Measurements from ENCODE around the gene SLC9A9. TPM values are rescaled to one million over a fixed set of nuclear protein-coding genes. Genes with fewer than 3 reads are reported as not detected.

SLC9A9 gene
- total and polyA plus RNA-seq, 10 of the 15 experiments (the other 5 are each of a cell fraction or from before 2014, with no cell fraction given): 3.5 to 14.2 (median 9.3) TPM

GRCh38 chr3:143294188-143294587 lies 554.1 kb downstream of the SLC9A9 start (continued):
- TF ChIP-seq IRF5 (IDR thresholded peaks at IDR 0.05; ENCODE audit: borderline replicate concordance): no peak
- TF ChIP-seq BACH1 (IDR thresholded peaks at IDR 0.05; ENCODE audit: borderline replicate concordance): no peak

- no peak for FAIRE-seq
- 80% methylated on average over 3 of the region's 3 CpGs for WGBS (ENCODE audit: insufficient coverage, insufficient replicate concordance, low lambda C conversion rate, missing lambda C conversion rate)
These were observed 556.3 kb downstream of the SLC9A9 start for GRCh38 chr3:143291836-143292447.

More at GRCh38 chr3:143291836-143292447, 556.3 kb downstream of the SLC9A9 start:
- Histone ChIP-seq H3K9ac (ENCODE audit: control insufficient read depth, insufficient read depth, low read length) (no peak overlapping the region), H3K79me2 (ENCODE audit: control insufficient read depth, insufficient read depth, low read length) (no peaks in the 10 kb centered on the region), H3K36me3 (ENCODE audit: control insufficient read depth in 2 of 2, insufficient read depth in 2 of 2, low read length in 1 of 2) (no peaks in the 10 kb centered on the region), H3K9me3 (replicated peaks; ENCODE audit: control insufficient read depth, insufficient read depth, low read length) (no peaks in the 10 kb centered on the region), H3K27me3 (replicated peaks in 1 of 2; ENCODE audit: control insufficient read depth in 2 of 2, insufficient read depth in 2 of 2, low read length in 1 of 2) (no peaks in the 10 kb centered on the region), H3K4me3 (no peak overlapping the region), H3K4me1 (ENCODE audit: control insufficient read depth, insufficient read depth, low read length) (peaks cover 13% of the 10 kb centered on the region), H3K27ac (ENCODE audit: control insufficient read depth, insufficient read depth) (no peak overlapping the region), H3K4me2 (ENCODE audit: control insufficient read depth, insufficient read depth) (no peak overlapping the region), H4K20me1 (ENCODE audit: control insufficient read depth, insufficient read depth) (no peaks in the 10 kb centered on the region), H2AFZ (ENCODE audit: control insufficient read depth, low read depth, low read length) (no peak overlapping the region)
- SMC1A ChIA-PET (ENCODE audit: uncharacterized antibody, unreplicated experiment): interaction anchor here (0.8 to 1.5 kb wide), 4 partner anchors 9 to 167 kb away, joined by 3 read pairs; no protein-coding TSS in a partner anchor
- no TSS peak for BruUV-seq (replicated peaks)
- RAD21 ChIA-PET (ENCODE audit: unreplicated experiment): no interaction called here
- POLR2A ChIA-PET: no interaction called here
- DNase-seq (ENCODE audit: low read depth, low spot score) (no peak), ATAC-seq (no peak)
- intact Hi-C loops (cut with micrococcal nuclease; ENCODE audit: unreplicated experiment) (no loop called here), in situ Hi-C loops (cut with MboI) (no loop called here)
- TF ChIP-seq RFX5 (IDR thresholded peaks at IDR 0.05; ENCODE audit: low read depth, low read length) (no peak), POLR2AphosphoS5 (IDR thresholded peaks at IDR 0.05; ENCODE audit: low read length) (no peak)
- CTCF ChIA-PET: interaction anchor here (1.5 kb wide), 2 partner anchors 19 to 22 kb away, joined by 4 to 5 read pairs; no protein-coding TSS in a partner anchor
